Psoas muscle (tissue), 8 donors: ENCODE data around the gene UNC45A. TPM values are rescaled to one million over a fixed set of nuclear protein-coding genes. Genes with fewer than 3 reads are reported as not detected.

Experiments used
- ATAC-seq, 4 donors: fragments of 200-7000 bp; cut with Tn5 transposase; one replicate each; pipeline ENCODE4 v1.9.1; 2020; ENCODE audit warnings: moderate library complexity in 3 of 4, mild to moderate bottlenecking in 2 of 4
- DNase-seq, 2 donors: peaks; one replicate each; pipeline ENCODE4 v3.0.0-alpha.2; 2020
- H3K27ac ChIP-seq: fragments of 200-600 bp; one replicate; pipeline ENCODE4 v1.8.0; 2022
- H3K27me3 ChIP-seq, 3 donors: fragments of 200-600 bp in 1 of 3; one replicate each; pipeline versions ENCODE4 v1.6.1 to v1.8.0; 2013 to 2022; ENCODE audit warnings: low read length in 2 of 3, mild to moderate bottlenecking in 2 of 3, moderate library complexity in 1 of 3; ENCODE audit not compliant: insufficient read depth in 3 of 3
- H3K36me3 ChIP-seq, 2 donors: fragments of 200-600 bp in 1 of 2; one replicate each; pipeline versions ENCODE4 v1.6.1 to v1.8.0; 2013 to 2022; ENCODE audit warnings: low read depth in 1 of 2, mild to moderate bottlenecking in 1 of 2, moderate library complexity in 1 of 2; ENCODE audit not compliant: insufficient read depth in 1 of 2
- H3K4me1 ChIP-seq: fragments of 200-600 bp; one replicate; pipeline ENCODE4 v1.8.0; 2022
- H3K4me3 ChIP-seq: fragments of 200-600 bp; one replicate; pipeline ENCODE4 v1.8.0; 2022; ENCODE audit warnings: mild to moderate bottlenecking
- H3K9me3 ChIP-seq: fragments of 200-600 bp; one replicate; pipeline ENCODE4 v1.8.0; 2022
- CTCF ChIP-seq: fragments of 200-600 bp; IDR thresholded peaks from one replicate; pipeline ENCODE4 v1.8.0; 2022; ENCODE audit warnings: antibody characterized with exemption
- WGBS, 3 donors: extraction: QIAGEN DNeasy Blood & Tissue Kit; methylation state at CpG; one replicate each; pipeline versions ENCODE4 v1.1.6 to v1.1.7; 2013; 5-methylcytosine and 5-hydroxymethylcytosine counted together
- intact Hi-C, 2 donors: fragments of 100-400 bp; cut with DNase I; formaldehyde crosslinking; loops; one replicate each; pipeline versions ENCODE4 v1.11.0 to v1.14.2; 2022
- polyA plus RNA-seq, 3 donors: library from polyadenylated mRNA; stranded (reverse); fragments of 200-250 nt; gene quantifications; one replicate each; pipeline ENCODE4 v1.2.3, GENCODE V29; 2013
- total RNA-seq, 4 donors: library from RNA; stranded (reverse); fragmentation: NEBNext Ultra II Directional in 2 of 4; extraction: Animal tissue kit (Norgen Biotek cat#: 25700) in 2 of 4; gene quantifications; one replicate each; pipeline versions ENCODE4 v1.2.1 to v1.2.4, GENCODE V29; 2021 to 2023
- donor health status: healthy with polysubstance abuse.
- donor health status: DM: no; HTN: no; CAD: no; lungs with moderate emphysema.
- donor health status: Bipolar disorder and iron deficiency.
- donor health status: healthy.
- donor health status: DM: yes; HTN: yes; CAD: no.
- donor health status: DM: no; HTN: no; CAD: no.
- donor health status: DM: no; HTN: no; CAD: no.
- donor health status: DM: yes; HTN: yes; CAD: no.

Gene UNC45A
- total and polyA plus RNA-seq, 7 donors, result 9.2 to 17.5 (median 12.0) TPM

DNA sequence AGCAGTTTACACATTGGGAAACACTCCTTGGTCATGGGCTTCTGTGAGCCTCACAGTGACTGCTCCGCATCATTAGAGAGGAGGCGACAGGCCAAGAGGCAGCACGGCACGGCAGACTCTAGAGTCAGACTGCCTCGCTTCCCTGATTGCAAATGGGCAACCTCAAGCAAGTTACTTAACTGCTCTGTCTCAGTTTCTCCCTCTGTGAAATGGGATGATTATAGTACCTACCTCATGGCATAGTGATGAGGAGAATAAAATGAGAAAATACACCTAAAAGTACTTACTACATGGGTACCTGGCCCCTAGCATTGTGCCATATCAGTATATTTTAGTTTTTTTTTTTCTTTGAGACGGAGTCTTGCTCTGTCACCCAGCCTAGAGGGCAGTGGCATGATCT is 15.6 kb downstream of the UNC45A start:
- H3K9me3 ChIP-seq, result no peaks in the 10 kb centered on the region
- no peak overlapping the region for H3K4me3 ChIP-seq
- no peak for TF ChIP-seq CTCF
- peaks cover 5 to 84% of the 10 kb centered on the region in 2 donors for H3K36me3 ChIP-seq
- H3K27me3 ChIP-seq, result no peaks in the 10 kb centered on the region
- 97 to 98% (median 97%) methylated on average over 6 of the region's 6 CpGs for WGBS, 3 donors
- DNase-seq, result no peak
- intact Hi-C loops, result no loop called here
- H3K27ac ChIP-seq, result no peak overlapping the region
- H3K4me1 ChIP-seq, result peaks cover 5% of the 10 kb centered on the region
- no peak for ATAC-seq

DNA sequence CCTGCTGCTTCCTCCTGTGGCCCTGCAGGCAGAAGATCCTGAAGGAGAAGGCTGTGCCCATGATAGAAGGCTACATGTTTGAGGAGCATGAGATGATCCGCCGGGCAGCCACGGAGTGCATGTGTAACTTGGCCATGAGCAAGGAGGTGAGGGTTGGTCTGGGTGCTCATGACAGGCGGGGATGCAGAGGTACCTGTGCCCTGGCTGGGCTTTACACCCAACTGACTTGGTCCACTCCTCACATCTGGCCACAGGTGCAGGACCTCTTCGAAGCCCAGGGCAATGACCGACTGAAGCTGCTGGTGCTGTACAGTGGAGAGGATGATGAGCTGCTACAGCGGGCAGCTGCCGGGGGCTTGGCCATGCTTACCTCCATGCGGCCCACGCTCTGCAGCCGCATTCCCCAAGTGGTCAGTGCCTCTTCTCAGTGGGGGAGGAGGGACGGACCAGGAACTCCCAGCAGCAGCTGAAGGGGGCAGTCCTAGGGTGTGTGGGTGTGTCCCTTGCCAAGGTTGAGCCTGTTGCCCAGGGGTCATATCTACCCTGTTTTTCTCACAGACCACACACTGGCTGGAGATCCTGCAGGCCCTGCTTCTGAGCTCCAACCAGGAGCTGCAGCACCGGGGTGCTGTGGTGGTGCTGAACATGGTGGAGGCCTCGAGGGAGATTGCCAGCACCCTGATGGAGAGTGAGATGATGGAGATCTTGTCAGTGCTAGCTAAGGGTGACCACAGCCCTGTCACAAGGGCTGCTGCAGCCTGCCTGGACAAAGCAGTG is 18.0 kb downstream of the UNC45A start:
- no peak overlapping the region for H3K4me3 ChIP-seq
- 87 to 91% (median 88%) methylated on average over 14 of the region's 14 CpGs for WGBS, 3 donors
- peaks cover 5 to 60% of the 10 kb centered on the region in 2 donors for H3K36me3 ChIP-seq
- no peaks in the 10 kb centered on the region for H3K27me3 ChIP-seq
- no peaks in the 10 kb centered on the region for H3K9me3 ChIP-seq
- peaks cover 12% of the 10 kb centered on the region for H3K4me1 ChIP-seq
- no peak for TF ChIP-seq CTCF
- ATAC-seq (no peak), DNase-seq (no peak)
- intact Hi-C loops, result no loop called here
- no peak overlapping the region for H3K27ac ChIP-seq

DNA sequence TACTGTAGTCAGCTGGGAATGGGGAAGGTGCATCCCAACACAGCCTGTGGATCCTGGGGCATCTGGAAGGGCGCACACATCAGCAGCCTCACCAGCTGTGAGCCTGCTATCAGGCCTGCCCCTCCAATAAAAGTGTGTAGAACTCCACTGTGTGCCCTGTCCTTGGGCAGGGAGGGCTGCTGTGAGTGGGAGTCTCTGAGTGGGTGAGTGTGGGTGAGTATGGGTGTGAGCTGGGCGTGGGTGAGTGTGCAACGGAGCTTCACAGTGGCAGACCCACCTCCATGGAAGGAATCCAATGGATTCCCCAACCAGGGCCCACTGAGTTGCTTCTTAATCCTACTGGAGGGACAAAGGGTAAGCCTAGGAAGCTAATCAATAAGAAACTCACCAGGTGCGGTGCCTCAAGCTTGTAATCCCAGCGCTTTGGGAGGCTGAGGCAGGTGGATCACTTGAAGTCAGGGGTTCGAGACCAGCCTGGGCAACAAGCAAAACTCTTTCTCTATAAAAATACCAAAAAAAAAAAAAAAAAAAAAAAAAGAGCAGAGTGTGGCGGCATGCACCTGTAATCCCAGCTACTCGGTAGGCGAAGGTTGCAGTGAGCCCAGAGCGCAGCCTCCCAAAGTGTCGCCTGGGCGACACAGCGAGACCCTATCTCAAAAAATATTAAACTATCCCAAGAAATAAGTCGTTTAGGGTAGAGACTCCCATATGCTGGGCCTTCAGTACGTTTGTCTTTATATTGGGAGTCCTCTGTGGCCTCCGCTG is 19.0 kb downstream of the UNC45A start:
- intact Hi-C loops, result no loop called here
- Histone ChIP-seq H3K36me3 (peaks cover 2 to 50% of the 10 kb centered on the region in 2 donors), H3K27me3 (no peaks in the 10 kb centered on the region), H3K9me3 (no peaks in the 10 kb centered on the region), H3K27ac (peak overlapping the region; percentile 100), H3K4me3 (peak overlapping the region; percentile 89), H3K4me1 (peaks cover 12% of the 10 kb centered on the region)
- DNase-seq, result no peak
- TF ChIP-seq CTCF, result no peak
- 69 to 73% (median 72%) methylated on average over 16 of the region's 16 CpGs for WGBS, 3 donors
- ATAC-seq, result no peak

GRCh38 chr15:90954712-90955623 is 19.9 kb downstream of the UNC45A start, which contains the start of gene RCCD1:
Gene RCCD1 (plus strand): TSS chr15:90954884. CDS start chr15:90956735, 1,851 bp downstream.
- intact Hi-C loops, result loop anchor here (5.0 kb wide), 4 partner anchors 37 to 317 kb away; partner anchors contain the start of gene PRC1 (in 1 of the 2)
- peak; percentile 97 to 98 for DNase-seq
- TF ChIP-seq CTCF, result no peak
- Histone ChIP-seq H3K4me3 (peak within 1 kb of the TSS; percentile 89), H3K36me3 (peaks cover 2 to 41% of the 10 kb centered on the region in 2 donors), H3K27me3 (no peaks in the 10 kb centered on the region), H3K9me3 (no peaks in the 10 kb centered on the region), H3K27ac (peak within 1 kb of the TSS; percentile 100), H3K4me1 (peaks cover 18% of the 10 kb centered on the region)
- WGBS, 3 donors, result 2% methylated on average over 63 to 69 of the region's 69 CpGs
- ATAC-seq, result peak; percentile 92 to 94 (median 93)
